ENCODE measurements around the gene ENPP5. TPM values are rescaled to one million over a fixed set of nuclear protein-coding genes. Genes with fewer than 3 reads are reported as not detected.
"Not testable (repeated sequence)": the region's sequence is repeated elsewhere in the genome, so short reads cannot be mapped to it uniquely, and the experiment has no call there.

ENPP5 gene
- polyA plus RNA-seq, 2 of the 4 experiments (the other 2 are of a cell fraction), result not detected

GRCh38 chr6:46156701-46157100 is 14.1 kb downstream of the ENPP5 start:
- Histone ChIP-seq H3K4me2 (no peak overlapping the region), H3K9me3 (no peaks in the 10 kb centered on the region), H3K27ac (no peak overlapping the region), H3K4me3 (no peak overlapping the region), H3K4me1 (no peaks in the 10 kb centered on the region)
- TF ChIP-seq CTCF (IDR thresholded peaks at IDR 0.05), result no peak
- no peak for TF ChIP-seq PBX3 (IDR thresholded peaks at IDR 0.05)
- no peak for TF ChIP-seq EHF (CRISPR knock-in tag; IDR thresholded peaks at IDR 0.05)
- TF ChIP-seq HMGXB4 (CRISPR knock-in tag; IDR thresholded peaks at IDR 0.05; ENCODE audit: borderline replicate concordance), result no peak
- TF ChIP-seq HOXB5 (CRISPR knock-in tag; IDR thresholded peaks at IDR 0.05), result no peak
- no peak for TF ChIP-seq TP53 (CRISPR knock-in tag; IDR thresholded peaks at IDR 0.05)
- TF ChIP-seq E2F6 (IDR thresholded peaks at IDR 0.05; ENCODE audit: borderline replicate concordance, low read depth), result no peak
- TF ChIP-seq EHMT2 (IDR thresholded peaks at IDR 0.05; ENCODE audit: low read depth), result no peak
- no peak for TF ChIP-seq MYC (IDR thresholded peaks at IDR 0.05; ENCODE audit: borderline replicate concordance, low read length)
- TF ChIP-seq FOSL2 (IDR thresholded peaks at IDR 0.05), result no peak
- TF ChIP-seq FOSL2 (CRISPR knock-in tag; IDR thresholded peaks at IDR 0.05), result no peak
- TF ChIP-seq SMC3 (IDR thresholded peaks at IDR 0.05), result no peak
- TF ChIP-seq ZNF302 (CRISPR knock-in tag; IDR thresholded peaks at IDR 0.05), result no peak
- TF ChIP-seq RCOR1 (IDR thresholded peaks at IDR 0.05; ENCODE audit: low read depth, low read length), result no peak
- TF ChIP-seq HES2 (IDR thresholded peaks at IDR 0.05), result no peak
- TF ChIP-seq SREBF2 (IDR thresholded peaks at IDR 0.05), result no peak
- no peak for TF ChIP-seq HOXA7 (CRISPR knock-in tag; IDR thresholded peaks at IDR 0.05)
- TF ChIP-seq CHD4 (IDR thresholded peaks at IDR 0.05; ENCODE audit: borderline replicate concordance), result no peak
- FAIRE-seq (no peak), DNase-seq (ENCODE audit: low read depth in 1 of 2, low spot score in 1 of 2) (no peak), ATAC-seq (no peak)
- ChIA-PET CTCF (no interaction called here), POLR2A (no interaction called here)

- 20% methylated on average over 3 of the region's 3 CpGs for WGBS (ENCODE audit: missing lambda C conversion rate)
- H3K4me1 ChIP-seq; H3K4me2 ChIP-seq; CTCF ChIA-PET; ATAC-seq; H3K27ac ChIP-seq; POLR2A ChIA-PET; DNase-seq (ENCODE audit: low read depth in 1 of 2, low spot score in 1 of 2); FAIRE-seq; H3K4me3 ChIP-seq; H3K9me3 ChIP-seq: not testable (repeated sequence)
Observed at GRCh38 chr6:46149066-46149465, 21.7 kb downstream of the ENPP5 start.

GRCh38 chr6:46144270-46144669 is 26.5 kb downstream of the ENPP5 start:
- CTCF ChIA-PET, result no interaction called here
- TF ChIP-seq ZFP36 (IDR thresholded peaks at IDR 0.05; ENCODE audit: borderline replicate concordance, partially characterized antibody) (no peak), JUN (IDR thresholded peaks at IDR 0.05) (no peak), HOXA7 (CRISPR knock-in tag; IDR thresholded peaks at IDR 0.05) (no peak), HEYL (CRISPR knock-in tag; IDR thresholded peaks at IDR 0.05) (no peak)
- 89% methylated on average over 1 of the region's 1 CpG for WGBS (ENCODE audit: missing lambda C conversion rate)
- H3K4me1 ChIP-seq, result no peaks in the 10 kb centered on the region
- FAIRE-seq (no peak), DNase-seq (ENCODE audit: low read depth in 1 of 2, low spot score in 1 of 2) (no peak), ATAC-seq (no peak)
- POLR2A ChIA-PET, result no interaction called here
- no peak overlapping the region for H3K4me2 ChIP-seq
- H3K27ac ChIP-seq, result no peak overlapping the region
- no peaks in the 10 kb centered on the region for H3K9me3 ChIP-seq
- no peak overlapping the region for H3K4me3 ChIP-seq

Measured in A549 (cell line).